ENCODE measurements around the gene KDM4C. TPM values are rescaled to one million over a fixed set of nuclear protein-coding genes. Genes with fewer than 3 reads are reported as not detected.

The KDM4C gene
- total RNA-seq, 1 experiment from 2014 or later: 16.2 TPM

GRCh38 chr9:7163932-7164331 is 406.2 kb downstream of the KDM4C start:
- Mint-ChIP-seq H3K36me3 (ENCODE audit: insufficient read depth, unreplicated experiment) (no peaks in the 10 kb centered on the region), H3K9me3 (ENCODE audit: low read depth, unreplicated experiment) (no peaks in the 10 kb centered on the region), H3K4me3 (ENCODE audit: low read depth, unreplicated experiment) (no peak overlapping the region), H3K27ac (ENCODE audit: unreplicated experiment) (no peak overlapping the region), H3K4me1 (ENCODE audit: low read depth, unreplicated experiment) (no peaks in the 10 kb centered on the region), H3K27me3 (ENCODE audit: unreplicated experiment) (no peaks in the 10 kb centered on the region)
- TF ChIP-seq, protein P1, sequence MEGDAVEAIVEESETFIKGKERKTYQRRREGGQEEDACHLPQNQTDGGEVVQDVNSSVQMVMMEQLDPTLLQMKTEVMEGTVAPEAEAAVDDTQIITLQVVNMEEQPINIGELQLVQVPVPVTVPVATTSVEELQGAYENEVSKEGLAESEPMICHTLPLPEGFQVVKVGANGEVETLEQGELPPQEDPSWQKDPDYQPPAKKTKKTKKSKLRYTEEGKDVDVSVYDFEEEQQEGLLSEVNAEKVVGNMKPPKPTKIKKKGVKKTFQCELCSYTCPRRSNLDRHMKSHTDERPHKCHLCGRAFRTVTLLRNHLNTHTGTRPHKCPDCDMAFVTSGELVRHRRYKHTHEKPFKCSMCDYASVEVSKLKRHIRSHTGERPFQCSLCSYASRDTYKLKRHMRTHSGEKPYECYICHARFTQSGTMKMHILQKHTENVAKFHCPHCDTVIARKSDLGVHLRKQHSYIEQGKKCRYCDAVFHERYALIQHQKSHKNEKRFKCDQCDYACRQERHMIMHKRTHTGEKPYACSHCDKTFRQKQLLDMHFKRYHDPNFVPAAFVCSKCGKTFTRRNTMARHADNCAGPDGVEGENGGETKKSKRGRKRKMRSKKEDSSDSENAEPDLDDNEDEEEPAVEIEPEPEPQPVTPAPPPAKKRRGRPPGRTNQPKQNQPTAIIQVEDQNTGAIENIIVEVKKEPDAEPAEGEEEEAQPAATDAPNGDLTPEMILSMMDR (IDR thresholded peaks at IDR 0.05; ENCODE audit: unreplicated experiment): no peak
- DNase-seq: no peak
- CTCF ChIA-PET: no interaction called here
- intact Hi-C loops (cut with micrococcal nuclease; ENCODE audit: unreplicated experiment): no loop called here
- BruUV-seq (replicated peaks): no TSS peak

GRCh38 chr9:7164440-7165330 is 406.9 kb downstream of the KDM4C start:
- Mint-ChIP-seq H3K4me3 (ENCODE audit: low read depth, unreplicated experiment) (no peak overlapping the region), H3K27ac (ENCODE audit: unreplicated experiment) (no peak overlapping the region), H3K4me1 (ENCODE audit: low read depth, unreplicated experiment) (no peaks in the 10 kb centered on the region), H3K27me3 (ENCODE audit: unreplicated experiment) (no peaks in the 10 kb centered on the region), H3K36me3 (ENCODE audit: insufficient read depth, unreplicated experiment) (no peaks in the 10 kb centered on the region), H3K9me3 (ENCODE audit: low read depth, unreplicated experiment) (no peaks in the 10 kb centered on the region)
- no peak for DNase-seq
- BruUV-seq (replicated peaks): no TSS peak
- CTCF ChIA-PET: no interaction called here
- intact Hi-C loops (cut with micrococcal nuclease; ENCODE audit: unreplicated experiment): no loop called here
- TF ChIP-seq, protein P1 (IDR thresholded peaks at IDR 0.05; ENCODE audit: unreplicated experiment): no peak

GRCh38 chr9:7165331-7165975 is 407.7 kb downstream of the KDM4C start:
- H3K27ac Mint-ChIP-seq (ENCODE audit: unreplicated experiment): no peak overlapping the region
- H3K9me3 Mint-ChIP-seq (ENCODE audit: low read depth, unreplicated experiment): no peaks in the 10 kb centered on the region
- H3K4me3 Mint-ChIP-seq (ENCODE audit: low read depth, unreplicated experiment): no peak overlapping the region
- BruUV-seq (replicated peaks): no TSS peak
- H3K4me1 Mint-ChIP-seq (ENCODE audit: low read depth, unreplicated experiment): no peaks in the 10 kb centered on the region
- intact Hi-C loops (cut with micrococcal nuclease; ENCODE audit: unreplicated experiment): no loop called here
- H3K36me3 Mint-ChIP-seq (ENCODE audit: insufficient read depth, unreplicated experiment): no peaks in the 10 kb centered on the region
- no peaks in the 10 kb centered on the region for H3K27me3 Mint-ChIP-seq (ENCODE audit: unreplicated experiment)
- CTCF ChIA-PET: no interaction called here
- TF ChIP-seq, protein P1 (IDR thresholded peaks at IDR 0.05; ENCODE audit: unreplicated experiment): no peak
- DNase-seq: no peak

DNA sequence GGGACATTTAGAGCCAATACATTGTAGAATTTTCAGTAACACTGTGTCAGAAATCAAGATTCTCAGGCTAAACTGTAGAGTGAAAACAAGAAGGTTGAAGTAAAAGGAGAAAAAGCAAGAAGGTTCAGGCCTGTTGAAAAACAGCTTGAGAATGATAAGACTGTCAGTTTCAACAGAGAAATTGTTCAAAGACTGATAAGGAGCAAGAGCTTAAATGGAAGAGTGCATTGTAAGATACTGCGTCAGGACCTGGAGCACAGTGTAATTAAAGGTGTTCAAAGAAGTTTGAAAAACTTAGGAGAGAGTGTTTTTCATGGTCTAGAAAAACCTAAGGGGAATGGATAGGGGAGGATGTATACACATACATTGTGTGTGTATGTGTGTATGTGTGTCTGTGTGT is 408.3 kb downstream of the KDM4C start:
- TF ChIP-seq, protein P1 (IDR thresholded peaks at IDR 0.05; ENCODE audit: unreplicated experiment): no peak
- no peak overlapping the region for H3K27ac Mint-ChIP-seq (ENCODE audit: unreplicated experiment)
- CTCF ChIA-PET: no interaction called here

More for the DNA sequence above, 408.3 kb downstream of the KDM4C start:
- Mint-ChIP-seq H3K4me1 (ENCODE audit: low read depth, unreplicated experiment) (no peaks in the 10 kb centered on the region), H3K4me3 (ENCODE audit: low read depth, unreplicated experiment) (no peak overlapping the region), H3K9me3 (ENCODE audit: low read depth, unreplicated experiment) (no peaks in the 10 kb centered on the region), H3K36me3 (ENCODE audit: insufficient read depth, unreplicated experiment) (no peaks in the 10 kb centered on the region), H3K27me3 (ENCODE audit: unreplicated experiment) (no peaks in the 10 kb centered on the region)
- BruUV-seq (replicated peaks): no TSS peak
- intact Hi-C loops (cut with micrococcal nuclease; ENCODE audit: unreplicated experiment): no loop called here
- DNase-seq: no peak
